HG02852 (cell line): ENCODE measurements around the gene RNASE7.
A peak's percentile ranks its signal among the peaks of the same experiment; 100 is the strongest.

ENCODE experiments used
- ATAC-seq: cut with Tn5 transposase; IDR thresholded peaks from one replicate; pipeline ENCODE4 v1.9.1; 2021; ENCODE audit warnings: mild to moderate bottlenecking, moderate library complexity; ENCODE audit not compliant: unreplicated experiment

RNASE7 gene

GRCh38 chr14:21066882-21067502 lies 24.8 kb downstream of the RNASE7 start:
- no peak for ATAC-seq

- ATAC-seq, result no peak
Observed at GRCh38 chr14:21068521-21069387, 26.6 kb downstream of the RNASE7 start.

- ATAC-seq, result no peak
Observed at GRCh38 chr14:21069388-21070082, 27.4 kb downstream of the RNASE7 start.

- ATAC-seq, result no peak
Observed at GRCh38 chr14:21070083-21070609, 28.0 kb downstream of the RNASE7 start, which contains the start of gene ARHGEF40. ARHGEF40 (plus strand) TSS chr14:21070304; CDS start chr14:21070397, 93 bp downstream.

GRCh38 chr14:21070610-21071224 lies 28.6 kb downstream of the RNASE7 start:
- ATAC-seq, result peak; percentile 25

- ATAC-seq, result peak; percentile 74
Observed at GRCh38 chr14:21071225-21072030, 29.3 kb downstream of the RNASE7 start.

- no peak for ATAC-seq
Observed at GRCh38 chr14:21072031-21072473, 29.9 kb downstream of the RNASE7 start.

GRCh38 chr14:21072781-21073339 lies 30.7 kb downstream of the RNASE7 start:
- ATAC-seq, result no peak

GRCh38 chr14:21073921-21074320 lies 31.8 kb downstream of the RNASE7 start:
- no peak for ATAC-seq

DNA sequence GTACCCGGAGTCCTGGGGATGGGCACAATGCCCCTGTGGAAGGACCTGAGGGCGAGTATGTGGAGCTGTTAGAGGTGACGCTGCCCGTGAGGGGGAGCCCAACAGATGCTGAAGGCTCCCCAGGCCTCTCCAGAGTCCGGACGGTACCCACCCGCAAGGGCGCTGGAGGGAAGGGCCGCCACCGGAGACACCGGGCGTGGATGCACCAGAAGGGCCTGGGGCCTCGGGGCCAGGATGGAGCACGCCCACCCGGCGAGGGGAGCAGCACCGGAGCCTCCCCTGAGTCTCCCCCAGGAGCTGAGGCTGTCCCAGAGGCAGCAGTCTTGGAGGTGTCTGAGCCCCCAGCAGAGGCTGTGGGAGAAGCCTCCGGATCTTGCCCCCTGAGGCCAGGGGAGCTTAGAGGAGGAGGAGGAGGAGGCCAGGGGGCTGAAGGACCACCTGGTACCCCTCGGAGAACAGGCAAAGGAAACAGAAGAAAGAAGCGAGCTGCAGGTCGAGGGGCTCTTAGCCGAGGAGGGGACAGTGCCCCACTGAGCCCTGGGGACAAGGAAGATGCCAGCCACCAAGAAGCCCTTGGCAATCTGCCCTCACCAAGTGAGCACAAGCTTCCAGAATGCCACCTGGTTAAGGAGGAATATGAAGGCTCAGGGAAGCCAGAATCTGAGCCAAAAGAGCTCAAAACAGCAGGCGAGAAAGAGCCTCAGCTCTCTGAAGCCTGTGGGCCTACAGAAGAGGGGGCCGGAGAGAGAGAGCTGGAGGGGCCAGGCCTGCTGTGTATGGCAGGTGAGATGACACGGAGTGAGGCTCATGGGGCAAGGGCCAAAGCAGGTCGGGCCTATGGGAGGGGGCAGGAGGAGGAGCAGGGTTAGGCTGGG lies 32.5 kb downstream of the RNASE7 start:
- no peak for ATAC-seq

- ATAC-seq, result no peak
Observed at GRCh38 chr14:21075719-21076437, 33.7 kb downstream of the RNASE7 start.

- no peak for ATAC-seq
Observed at GRCh38 chr14:21077672-21078071, 35.5 kb downstream of the RNASE7 start.

DNA sequence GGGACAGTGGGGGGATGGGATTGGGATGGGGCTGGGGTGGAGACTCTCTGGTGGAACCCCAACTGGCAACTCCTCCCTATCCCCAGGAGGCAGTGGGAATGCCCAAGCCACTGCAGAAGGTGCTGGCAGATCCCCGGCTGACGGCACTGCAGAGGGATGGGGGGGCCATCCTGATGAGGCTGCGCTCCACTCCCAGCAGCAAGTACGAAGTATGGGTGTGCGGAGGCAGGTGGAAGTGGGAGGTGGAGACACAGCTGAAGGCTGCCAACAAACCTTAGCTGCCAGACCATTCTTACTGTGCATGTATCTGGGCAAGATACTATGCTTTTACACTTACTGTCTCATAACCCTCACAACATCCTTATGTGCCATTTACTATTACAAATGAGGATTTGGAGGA lies 36.1 kb downstream of the RNASE7 start:
- ATAC-seq, result no peak

DNA sequence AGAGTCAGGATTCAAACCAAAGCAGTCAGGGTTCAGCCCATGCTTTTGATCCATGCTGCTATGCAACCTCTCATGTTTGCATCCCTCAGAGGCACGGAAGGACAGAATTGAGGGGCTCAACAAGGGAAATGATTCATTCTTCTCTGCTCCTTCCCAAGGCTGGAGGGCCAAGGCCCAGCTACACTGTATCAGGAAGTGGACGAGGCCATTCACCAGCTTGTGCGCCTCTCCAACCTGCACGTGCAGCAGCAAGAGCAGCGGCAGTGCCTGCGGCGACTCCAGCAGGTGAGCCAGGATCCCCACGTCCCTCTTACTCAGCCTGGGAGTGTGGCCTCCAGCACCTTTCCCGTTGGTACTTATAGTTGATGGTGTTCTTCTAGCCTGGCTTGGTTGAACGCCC lies 36.6 kb downstream of the RNASE7 start:
- no peak for ATAC-seq

DNA sequence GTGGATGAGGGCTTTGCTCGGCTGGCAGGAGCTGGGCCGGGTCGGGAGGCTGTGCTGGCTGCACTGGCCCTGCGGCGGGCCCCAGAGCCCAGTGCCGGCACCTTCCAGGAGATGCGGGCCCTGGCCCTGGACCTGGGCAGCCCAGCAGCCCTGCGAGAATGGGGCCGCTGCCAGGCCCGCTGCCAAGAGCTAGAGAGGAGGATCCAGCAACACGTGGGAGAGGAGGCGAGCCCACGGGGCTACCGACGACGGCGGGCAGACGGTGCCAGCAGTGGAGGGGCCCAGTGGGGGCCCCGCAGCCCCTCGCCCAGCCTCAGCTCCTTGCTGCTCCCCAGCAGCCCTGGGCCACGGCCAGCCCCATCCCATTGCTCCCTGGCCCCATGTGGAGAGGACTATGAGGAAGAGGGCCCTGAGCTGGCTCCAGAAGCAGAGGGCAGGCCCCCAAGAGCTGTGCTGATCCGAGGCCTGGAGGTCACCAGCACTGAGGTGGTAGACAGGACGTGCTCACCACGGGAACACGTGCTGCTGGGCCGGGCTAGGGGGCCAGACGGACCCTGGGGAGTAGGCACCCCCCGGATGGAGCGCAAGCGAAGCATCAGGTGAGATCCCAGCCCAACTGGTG lies 39.5 kb downstream of the RNASE7 start:
- ATAC-seq, result no peak

- ATAC-seq, result no peak
Observed at GRCh38 chr14:21083565-21084325, 41.6 kb downstream of the RNASE7 start.

DNA sequence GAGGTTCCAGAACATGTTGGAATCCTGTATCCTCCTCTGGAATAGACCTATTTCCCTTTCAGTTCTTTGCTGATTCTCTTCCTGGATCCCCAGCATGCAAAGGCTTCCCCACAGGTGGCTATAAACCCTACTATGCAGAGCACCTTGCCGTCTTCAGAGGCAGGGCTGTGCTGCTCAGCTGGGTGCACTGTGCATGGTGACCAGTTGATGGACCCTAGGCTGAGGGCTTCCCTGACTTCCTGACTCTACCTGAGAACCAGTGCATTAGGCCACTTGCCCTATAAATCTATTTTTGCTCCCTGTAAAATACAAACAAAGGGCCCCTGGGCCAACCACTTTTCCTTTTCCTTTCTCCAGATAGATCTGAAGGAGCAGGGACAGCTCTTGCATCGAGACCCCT lies 42.2 kb downstream of the RNASE7 start:
- ATAC-seq, result no peak
